HEK293 (cell line): ENCODE results near the gene SGMS1.

Experiments
- CTCF ChIA-PET: fragments of 350-600 bp; formaldehyde crosslinking; extraction: SDS; loops from one replicate; lab custom pipeline; 2021; ENCODE audit warnings: antibody characterized with exemption; lab: Yijun Ruan, JAX
- POLR2A ChIA-PET: fragments of 300-600 bp; formaldehyde crosslinking; extraction: SDS; loops from one replicate; lab custom pipeline; 2020; ENCODE audit warnings: antibody characterized with exemption, inconsistent platforms; lab: Yijun Ruan, JAX
- H3K27ac ChIP-seq: fragments of 200-500 bp; sonication (Bioruptor generic); 2 replicates; pipeline ENCODE4 v1.5.1; 2014; ENCODE audit warnings: low read depth, low read length, control low read depth, inconsistent platforms; ENCODE audit errors: extremely low read depth
- H3K36me3 ChIP-seq, 2 experiments: fragments of 200-500 bp in 1 of 2; sonication (Bioruptor generic) in 1 of 2; 1 replicate in 1 of 2; 2 replicates in 1 of 2; pipeline ENCODE4 v1.5.1; 2014 to 2017; ENCODE audit warnings: inconsistent platforms in 2 of 2, low read length in 2 of 2; ENCODE audit not compliant: control insufficient read depth in 2 of 2, insufficient read depth in 1 of 2
- H3K4me1 ChIP-seq: fragments of 200-500 bp; sonication (Bioruptor generic); 2 replicates; pipeline ENCODE4 v1.5.1; 2014; ENCODE audit warnings: mild to moderate bottlenecking, low read length, inconsistent platforms; ENCODE audit not compliant: control insufficient read depth, insufficient read depth
- H3K4me3 ChIP-seq: 2 replicates; pipeline ENCODE4 v1.5.1; 2011; ENCODE audit warnings: low read depth, mild to moderate bottlenecking, control low read depth, low read length, moderate library complexity
- H3K9me3 ChIP-seq: fragments of 200-500 bp; sonication (Bioruptor generic); 2 replicates; pipeline ENCODE4 v1.5.1; 2014; ENCODE audit warnings: low read depth, low read length, inconsistent platforms; ENCODE audit not compliant: control insufficient read depth, insufficient read depth
- GLIS1 ChIP-seq: fragments of 450-650 bp; formaldehyde crosslinking; IDR thresholded peaks from 2 replicates; pipeline ENCODE4 v1.5.1; 2016; ENCODE audit warnings: missing biosample characterization, missing genetic modification characterization
- HOXA7 ChIP-seq: sonication (generic); formaldehyde crosslinking; IDR thresholded peaks from 2 replicates; pipeline ENCODE4 v1.8.1; 2022; ENCODE audit warnings: missing genetic modification reagents, borderline replicate concordance
- KLF17 ChIP-seq: fragments of 450-650 bp; formaldehyde crosslinking; IDR thresholded peaks from 2 replicates; pipeline ENCODE4 v1.5.1; 2016; ENCODE audit warnings: missing biosample characterization, missing genetic modification characterization
- OVOL3 ChIP-seq: fragments of 450-650 bp; formaldehyde crosslinking; IDR thresholded peaks from 2 replicates; pipeline ENCODE4 v1.5.1; 2016; ENCODE audit warnings: missing biosample characterization, missing genetic modification characterization
- ZBTB21 ChIP-seq: fragments of 450-650 bp; formaldehyde crosslinking; IDR thresholded peaks from 2 replicates; pipeline ENCODE4 v1.5.1; 2017; ENCODE audit warnings: missing biosample characterization, missing genetic modification characterization
- ZBTB48 ChIP-seq: fragments of 450-650 bp; formaldehyde crosslinking; IDR thresholded peaks from 2 replicates; pipeline ENCODE4 v1.5.1; 2016; ENCODE audit warnings: missing biosample characterization, missing genetic modification characterization
- ZFHX2 ChIP-seq: fragments of 450-650 bp; formaldehyde crosslinking; conservative IDR thresholded peaks from 2 replicates; pipeline ENCODE4 v1.5.1; 2016; ENCODE audit warnings: missing biosample characterization, missing genetic modification characterization
- ZFP41 ChIP-seq: fragments of 450-650 bp; formaldehyde crosslinking; IDR thresholded peaks from 2 replicates; pipeline ENCODE4 v1.5.1; 2016; ENCODE audit warnings: missing biosample characterization, missing genetic modification characterization, borderline replicate concordance
- ZFP69B ChIP-seq: fragments of 450-650 bp; formaldehyde crosslinking; IDR thresholded peaks from 2 replicates; pipeline ENCODE4 v1.5.1; 2016; ENCODE audit warnings: missing biosample characterization, missing genetic modification characterization
- ZNF112 ChIP-seq: fragments of 450-650 bp; formaldehyde crosslinking; IDR thresholded peaks from 2 replicates; pipeline ENCODE4 v1.5.0; 2017; ENCODE audit warnings: missing biosample characterization, missing genetic modification characterization
- ZNF140 ChIP-seq: fragments of 450-650 bp; formaldehyde crosslinking; IDR thresholded peaks from 2 replicates; pipeline ENCODE4 v1.5.1; 2016; ENCODE audit warnings: missing biosample characterization, missing genetic modification characterization
- ZNF37A ChIP-seq: fragments of 450-650 bp; IDR thresholded peaks from 2 replicates; pipeline ENCODE4 v1.5.1; 2018; ENCODE audit warnings: missing biosample characterization, missing genetic modification characterization
- ZNF488 ChIP-seq: fragments of 450-650 bp; formaldehyde crosslinking; IDR thresholded peaks from 2 replicates; pipeline ENCODE4 v1.5.1; 2016; ENCODE audit warnings: missing biosample characterization, missing genetic modification characterization
- ZNF555 ChIP-seq: fragments of 450-650 bp; formaldehyde crosslinking; conservative IDR thresholded peaks from 2 replicates; pipeline ENCODE4 v1.5.1; 2017; ENCODE audit warnings: missing biosample characterization, mild to moderate bottlenecking, missing genetic modification characterization, inconsistent platforms
- ZNF571 ChIP-seq: fragments of 450-650 bp; formaldehyde crosslinking; IDR thresholded peaks from 2 replicates; pipeline ENCODE4 v1.5.0; 2017; ENCODE audit warnings: missing biosample characterization, missing genetic modification characterization
- ZNF658 ChIP-seq: fragments of 450-650 bp; formaldehyde crosslinking; IDR thresholded peaks from 2 replicates; pipeline ENCODE4; 2016; ENCODE audit warnings: missing biosample characterization, missing genetic modification characterization
- ZNF704 ChIP-seq: fragments of 450-650 bp; formaldehyde crosslinking; IDR thresholded peaks from 2 replicates; pipeline ENCODE4 v1.5.1; 2016; ENCODE audit warnings: missing biosample characterization, missing genetic modification characterization
- ZNF707 ChIP-seq: fragments of 450-650 bp; formaldehyde crosslinking; IDR thresholded peaks from 2 replicates; pipeline ENCODE4 v1.5.1; 2016; ENCODE audit warnings: missing biosample characterization, missing genetic modification characterization
- ZNF776 ChIP-seq: fragments of 450-650 bp; formaldehyde crosslinking; IDR thresholded peaks from 2 replicates; pipeline ENCODE4 v1.5.0; 2017; ENCODE audit warnings: missing biosample characterization, missing genetic modification characterization, borderline replicate concordance

Gene SGMS1

GRCh38 chr10:50396491-50397311 lies 227.1 kb downstream of the SGMS1 start (continued):
- TF ChIP-seq ZNF488 (tag by site-specific recombination) (no peak), KLF17 (tag by site-specific recombination) (no peak)

GRCh38 chr10:50395851-50396250 lies 227.9 kb downstream of the SGMS1 start:
- CTCF ChIA-PET, result interaction anchor here (0.7 kb wide), 1 partner anchor 28 kb away, joined by 3 read pairs; no protein-coding TSS in a partner anchor
- POLR2A ChIA-PET, result no interaction called here

GRCh38 chr10:50395271-50395670 lies 228.5 kb downstream of the SGMS1 start:
- Histone ChIP-seq H3K4me1 (peaks cover 19% of the 10 kb centered on the region; the same call in 1 of the 2 replicates), H3K27ac (no peak overlapping the region), H3K9me3 (no peaks in the 10 kb centered on the region)
- POLR2A ChIA-PET, result no interaction called here
- CTCF ChIA-PET, result interaction anchor here (0.6 to 0.7 kb wide), 3 partner anchors 15 to 250 kb away, joined by 3 to 4 read pairs (median 3); no protein-coding TSS in a partner anchor
- no peak for TF ChIP-seq ZFP69B (tag by site-specific recombination)
- no peak for TF ChIP-seq ZNF658 (tag by site-specific recombination)
- no peak for TF ChIP-seq GLIS1 (tag by site-specific recombination)
- TF ChIP-seq ZNF37A, result no peak
- no peak for TF ChIP-seq ZNF704 (tag by site-specific recombination)
- TF ChIP-seq ZNF707 (tag by site-specific recombination), result no peak
- no peak for TF ChIP-seq ZNF112 (tag by site-specific recombination)
- TF ChIP-seq ZFHX2 (tag by site-specific recombination), result no peak
- no peak for TF ChIP-seq ZNF571
- no peak for TF ChIP-seq ZBTB48
- TF ChIP-seq HOXA7 (CRISPR knock-in tag), result no peak
- no peak for TF ChIP-seq ZBTB21 (tag by site-specific recombination)
- TF ChIP-seq ZNF140, result no peak
- TF ChIP-seq ZFP41 (tag by site-specific recombination), result no peak
- TF ChIP-seq, all 188 proteins: peak for 0
- H3K4me3 ChIP-seq, result no peak overlapping the region
- H3K36me3 ChIP-seq, result no peaks in the 10 kb centered on the region

More at GRCh38 chr10:50395851-50396250, 227.9 kb downstream of the SGMS1 start:
- peaks cover 19% of the 10 kb centered on the region; the same call in 1 of the 2 replicates for H3K4me1 ChIP-seq
- H3K4me3 ChIP-seq, result no peak overlapping the region
- no peaks in the 10 kb centered on the region for H3K9me3 ChIP-seq
- TF ChIP-seq ZNF555 (tag by site-specific recombination) (no peak), ZNF776 (tag by site-specific recombination) (no peak), OVOL3 (tag by site-specific recombination) (no peak), KLF17 (tag by site-specific recombination) (no peak)
- H3K27ac ChIP-seq, result no peak overlapping the region
- H3K36me3 ChIP-seq, result no peaks in the 10 kb centered on the region
